Measurements from ENCODE around the gene SCAANT1.

- TF ChIP-seq MAX (IDR thresholded peaks at IDR 0.05) (no peak), CTCF (IDR thresholded peaks at IDR 0.05; ENCODE audit: control extremely low read depth in 1 of 3, insufficient read depth in 1 of 3, low read depth in 1 of 3, low read length in 3 of 3) (no peak), POLR2A (IDR thresholded peaks at IDR 0.05; ENCODE audit: control extremely low read depth in 1 of 2, low read depth in 2 of 2, low read length in 2 of 2) (no peak), SP1 (IDR thresholded peaks at IDR 0.05; ENCODE audit: low read depth, low read length) (no peak), CEBPB (IDR thresholded peaks at IDR 0.05; ENCODE audit: low read depth, low read length) (no peak), POLR2AphosphoS5 (IDR thresholded peaks at IDR 0.05; ENCODE audit: low read depth, low read length) (no peak), TBP (IDR thresholded peaks at IDR 0.05; ENCODE audit: low read depth, low read length) (no peak), BCL11A (IDR thresholded peaks at IDR 0.05; ENCODE audit: low read depth in 2 of 2, low read length in 2 of 2) (no peak), EZH2 (IDR thresholded peaks at IDR 0.05; ENCODE audit: low read depth, low read length, severe bottlenecking) (no peak)
Observed at GRCh38 chr3:63946753-63947152, 34.6 kb upstream of the SCAANT1 start.
